ENCODE data around the gene TOX3. TPM values are rescaled to one million over a fixed set of nuclear protein-coding genes. Genes with fewer than 3 reads are reported as not detected.

Gene TOX3
- total and polyA plus RNA-seq, 2 donors (not counting 3 experiments of a cell fraction or from before 2014, with no cell fraction given): not detected

GRCh38 chr16:52451971-52452421 lies 94.9 kb downstream of the TOX3 start:
- H4K20me1 ChIP-seq (replicated peaks; ENCODE audit: control insufficient read depth, extremely low read depth, insufficient read depth, low read length): no peaks in the 10 kb centered on the region
- H3K4me1 ChIP-seq (ENCODE audit: control insufficient read depth, extremely low read depth, insufficient read depth, low read length): no peaks in the 10 kb centered on the region
- H2AFZ ChIP-seq (ENCODE audit: low read depth, low read length): no peak overlapping the region
- BruUV-seq (replicated peaks): no TSS peak
- CTCF ChIA-PET: no interaction called here
- dilution Hi-C loops (cut with MboI; ENCODE audit: extremely low pct_ligation_motif_present, low sequenced_read_pairs) (no loop called here), intact Hi-C loops (cut with micrococcal nuclease) (no loop called here)
- DNase-seq (ENCODE audit: low read depth, low spot score) (no peak), FAIRE-seq (no peak)
- no peak overlapping the region for H3K27ac ChIP-seq (ENCODE audit: insufficient read depth, low read depth, low read length)
- H3K27me3 ChIP-seq (ENCODE audit: control insufficient read depth in 2 of 2, insufficient read depth in 2 of 2, low read length in 2 of 2): no peaks in the 10 kb centered on the region
- H3K9ac ChIP-seq (replicated peaks; ENCODE audit: extremely low read depth, insufficient read depth, low read length): no peak overlapping the region
- no peak for TF ChIP-seq EZH2 (IDR thresholded peaks at IDR 0.05; ENCODE audit: borderline replicate concordance, low read depth, low read length, severe bottlenecking)
- no peak for TF ChIP-seq MAX (IDR thresholded peaks at IDR 0.05; ENCODE audit: insufficient read depth, insufficient read length)
- no peak for TF ChIP-seq POLR2AphosphoS5 (IDR thresholded peaks at IDR 0.05; ENCODE audit: insufficient read depth, low read depth, low read length)
- no peak for TF ChIP-seq FOS (IDR thresholded peaks at IDR 0.05; ENCODE audit: borderline replicate concordance, insufficient read depth, low read length)
- no peaks in the 10 kb centered on the region for H3K9me1 ChIP-seq (replicated peaks; ENCODE audit: control insufficient read depth, extremely low read depth, insufficient read depth, low read length)
- no peaks in the 10 kb centered on the region for H3K9me3 ChIP-seq (replicated peaks; ENCODE audit: control insufficient read depth, insufficient read depth, low read length)
- POLR2A ChIA-PET: no interaction called here
- no peaks in the 10 kb centered on the region for H3K36me3 ChIP-seq (ENCODE audit: control insufficient read depth in 2 of 2, extremely low read depth in 1 of 2, insufficient read depth in 2 of 2, low read length in 2 of 2)
- no peaks in the 10 kb centered on the region for H3K79me2 ChIP-seq (ENCODE audit: control insufficient read depth, insufficient read depth, low read length)
- no peak overlapping the region for H3K4me3 ChIP-seq (replicated peaks in 1 of 3; ENCODE audit: insufficient read depth in 1 of 3, low read depth in 1 of 3, low read length in 3 of 3)
- no peak overlapping the region for H3K4me2 ChIP-seq (ENCODE audit: insufficient read depth, low read length)

DNA sequence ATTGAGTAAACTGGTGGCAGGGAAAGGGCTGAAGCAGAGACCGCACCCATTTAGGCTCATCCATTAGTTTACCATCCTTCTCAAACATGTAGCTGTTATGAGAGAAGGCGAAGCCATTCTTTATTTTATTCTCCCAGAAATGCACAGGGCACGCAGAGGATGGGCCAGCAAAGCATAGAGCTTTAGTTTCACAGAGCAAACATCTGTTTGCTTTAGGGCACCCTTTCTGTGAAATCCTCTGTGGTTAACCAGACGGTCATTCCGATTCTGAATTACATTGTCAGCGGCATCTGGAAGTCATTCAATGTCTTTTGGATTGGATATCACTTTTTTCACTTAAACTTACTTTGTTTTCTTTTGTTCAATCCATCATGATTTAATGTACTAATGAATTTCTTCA lies 96.0 kb downstream of the TOX3 start:
- H3K27me3 ChIP-seq (ENCODE audit: control insufficient read depth in 2 of 2, insufficient read depth in 2 of 2, low read length in 2 of 2): no peaks in the 10 kb centered on the region
- no TSS peak for BruUV-seq (replicated peaks)
- TF ChIP-seq POLR2A (IDR thresholded peaks at IDR 0.05; ENCODE audit: low read depth, low read length) (no peak), EZH2 (IDR thresholded peaks at IDR 0.05; ENCODE audit: borderline replicate concordance, low read depth, low read length, severe bottlenecking) (no peak), GATA2 (IDR thresholded peaks at IDR 0.05; ENCODE audit: insufficient read depth, insufficient read length, low read depth, low read length) (no peak), POLR2AphosphoS5 (IDR thresholded peaks at IDR 0.05; ENCODE audit: insufficient read depth, low read depth, low read length) (no peak), MAX (IDR thresholded peaks at IDR 0.05; ENCODE audit: insufficient read depth, insufficient read length) (no peak), FOS (IDR thresholded peaks at IDR 0.05; ENCODE audit: borderline replicate concordance, insufficient read depth, low read length) (no peak), JUN (IDR thresholded peaks at IDR 0.05; ENCODE audit: borderline replicate concordance, insufficient read depth, insufficient read length, low read depth) (no peak), MYC (IDR thresholded peaks at IDR 0.05; ENCODE audit: low read depth, low read length) (no peak)
- TF ChIP-seq, protein P1, sequence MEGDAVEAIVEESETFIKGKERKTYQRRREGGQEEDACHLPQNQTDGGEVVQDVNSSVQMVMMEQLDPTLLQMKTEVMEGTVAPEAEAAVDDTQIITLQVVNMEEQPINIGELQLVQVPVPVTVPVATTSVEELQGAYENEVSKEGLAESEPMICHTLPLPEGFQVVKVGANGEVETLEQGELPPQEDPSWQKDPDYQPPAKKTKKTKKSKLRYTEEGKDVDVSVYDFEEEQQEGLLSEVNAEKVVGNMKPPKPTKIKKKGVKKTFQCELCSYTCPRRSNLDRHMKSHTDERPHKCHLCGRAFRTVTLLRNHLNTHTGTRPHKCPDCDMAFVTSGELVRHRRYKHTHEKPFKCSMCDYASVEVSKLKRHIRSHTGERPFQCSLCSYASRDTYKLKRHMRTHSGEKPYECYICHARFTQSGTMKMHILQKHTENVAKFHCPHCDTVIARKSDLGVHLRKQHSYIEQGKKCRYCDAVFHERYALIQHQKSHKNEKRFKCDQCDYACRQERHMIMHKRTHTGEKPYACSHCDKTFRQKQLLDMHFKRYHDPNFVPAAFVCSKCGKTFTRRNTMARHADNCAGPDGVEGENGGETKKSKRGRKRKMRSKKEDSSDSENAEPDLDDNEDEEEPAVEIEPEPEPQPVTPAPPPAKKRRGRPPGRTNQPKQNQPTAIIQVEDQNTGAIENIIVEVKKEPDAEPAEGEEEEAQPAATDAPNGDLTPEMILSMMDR (IDR thresholded peaks at IDR 0.05; ENCODE audit: extremely low read depth in 1 of 2, insufficient read depth in 1 of 2, low read depth in 1 of 2, low read length in 2 of 2): no peak
- H3K4me1 ChIP-seq (ENCODE audit: control insufficient read depth, extremely low read depth, insufficient read depth, low read length): no peaks in the 10 kb centered on the region
- no peak overlapping the region for H3K9ac ChIP-seq (replicated peaks; ENCODE audit: extremely low read depth, insufficient read depth, low read length)
- no peaks in the 10 kb centered on the region for H3K9me3 ChIP-seq (replicated peaks; ENCODE audit: control insufficient read depth, insufficient read depth, low read length)
- intact Hi-C loops (cut with micrococcal nuclease): no loop called here
- dilution Hi-C loops (cut with MboI; ENCODE audit: extremely low pct_ligation_motif_present, low sequenced_read_pairs): no loop called here
- CTCF ChIA-PET: no interaction called here
- H3K4me3 ChIP-seq (replicated peaks in 1 of 3; ENCODE audit: insufficient read depth in 1 of 3, low read depth in 1 of 3, low read length in 3 of 3): no peak overlapping the region
- H3K36me3 ChIP-seq (ENCODE audit: control insufficient read depth in 2 of 2, extremely low read depth in 1 of 2, insufficient read depth in 2 of 2, low read length in 2 of 2): no peaks in the 10 kb centered on the region
- FAIRE-seq: no peak
- H4K20me1 ChIP-seq (replicated peaks; ENCODE audit: control insufficient read depth, extremely low read depth, insufficient read depth, low read length): no peaks in the 10 kb centered on the region
- no peak overlapping the region for H3K4me2 ChIP-seq (ENCODE audit: insufficient read depth, low read length)
- no peak for DNase-seq (ENCODE audit: low read depth, low spot score)
- no peaks in the 10 kb centered on the region for H3K79me2 ChIP-seq (ENCODE audit: control insufficient read depth, insufficient read depth, low read length)
- no peak overlapping the region for H2AFZ ChIP-seq (ENCODE audit: low read depth, low read length)
- H3K27ac ChIP-seq (ENCODE audit: insufficient read depth, low read depth, low read length): no peak overlapping the region
- no peaks in the 10 kb centered on the region for H3K9me1 ChIP-seq (replicated peaks; ENCODE audit: control insufficient read depth, extremely low read depth, insufficient read depth, low read length)
- POLR2A ChIA-PET: no interaction called here
